Cardiac septum (tissue), 1 donor: ENCODE data around the gene CC2D2B. TPM values are rescaled to one million over a fixed set of nuclear protein-coding genes. Genes with fewer than 3 reads are reported as not detected.

Experiments
- DNase-seq: peaks from one replicate; pipeline ENCODE4 v3.0.0-alpha.2; 2020; ENCODE audit warnings: low spot score
- intact Hi-C: fragments of 100-400 bp; cut with DNase I; formaldehyde crosslinking; loops from one replicate; pipeline ENCODE4 v1.14.0; 2022
- microRNA-seq: library from miRNA; unstranded; fragments of <30 nt; microRNA quantifications from one replicate; pipeline ENCODE4 v1.2.0, GENCODE V29; 2020
- total RNA-seq: library from RNA; stranded (reverse); fragmentation: NEBNext Ultra II Directional; extraction: Animal tissue kit (Norgen Biotek cat#: 25700); gene quantifications from one replicate; pipeline ENCODE4 v1.2.1, GENCODE V29; 2021
- donor health status: DM: no; HTN: no; CAD: no.

The CC2D2B gene
- total RNA-seq, 1 donor from 2014 or later: 1.5 TPM

DNA sequence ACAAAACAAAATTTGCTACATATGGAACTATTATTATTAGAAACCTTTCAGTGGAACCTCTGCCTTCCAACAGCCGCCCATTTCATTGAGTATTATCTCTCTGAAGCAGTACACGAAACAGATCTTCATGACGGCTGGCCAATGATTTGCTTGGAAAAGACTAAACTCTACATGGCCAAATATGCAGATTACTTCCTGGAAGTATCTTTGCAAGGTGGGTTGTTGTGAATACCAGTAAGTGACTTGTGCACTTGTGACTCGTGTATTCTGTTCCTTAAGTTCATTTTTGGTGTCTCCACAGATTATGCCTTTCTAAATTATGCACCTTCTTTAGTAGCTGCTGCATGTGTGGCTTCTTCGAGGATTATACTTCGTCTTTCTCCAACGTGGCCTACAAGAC is 149.0 kb downstream of the CC2D2B start:
- intact Hi-C loops: no loop called here

DNA sequence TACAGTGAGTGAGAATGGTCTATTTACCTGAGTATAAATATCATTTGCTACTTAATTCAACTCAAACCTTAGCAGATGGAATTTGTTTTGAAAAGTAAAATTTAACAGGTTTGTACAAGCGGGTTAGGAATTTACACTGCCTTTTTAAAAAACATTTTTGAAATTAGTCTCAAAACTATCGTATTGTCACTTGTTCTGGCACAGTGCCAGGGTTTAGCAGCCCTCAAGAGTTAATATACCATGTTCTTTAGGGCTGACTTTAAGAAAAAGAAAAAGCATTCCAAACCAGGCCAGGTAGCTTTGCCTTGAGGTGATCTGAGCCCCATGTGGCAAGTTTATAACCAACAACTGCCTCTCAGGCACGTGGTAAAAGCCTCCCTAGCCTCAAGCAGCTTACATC is 153.5 kb downstream of the CC2D2B start:
- intact Hi-C loops: no loop called here
- DNase-seq: no peak

More for the DNA sequence above, 149.0 kb downstream of the CC2D2B start:
- no peak for DNase-seq

DNA sequence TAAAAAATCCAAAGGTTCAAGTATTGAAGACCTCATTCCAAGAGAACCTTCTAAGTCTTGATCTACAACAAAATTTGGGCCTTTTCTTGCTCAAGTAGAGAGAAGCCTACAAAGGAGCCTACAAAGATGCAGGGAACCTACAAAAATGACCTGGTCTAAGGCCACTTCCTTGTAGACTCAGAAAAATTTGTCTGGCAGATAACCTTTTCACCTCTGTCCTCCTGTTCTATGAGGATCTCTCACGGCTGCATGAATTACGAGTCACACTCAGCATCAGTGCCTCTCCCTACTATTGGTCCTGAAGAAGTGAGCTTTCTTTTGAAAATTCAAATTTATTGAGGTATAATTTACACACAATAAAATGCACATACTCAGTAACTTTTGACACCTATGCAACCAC is 164.9 kb downstream of the CC2D2B start:
- no peak for DNase-seq
- intact Hi-C loops: no loop called here

DNA sequence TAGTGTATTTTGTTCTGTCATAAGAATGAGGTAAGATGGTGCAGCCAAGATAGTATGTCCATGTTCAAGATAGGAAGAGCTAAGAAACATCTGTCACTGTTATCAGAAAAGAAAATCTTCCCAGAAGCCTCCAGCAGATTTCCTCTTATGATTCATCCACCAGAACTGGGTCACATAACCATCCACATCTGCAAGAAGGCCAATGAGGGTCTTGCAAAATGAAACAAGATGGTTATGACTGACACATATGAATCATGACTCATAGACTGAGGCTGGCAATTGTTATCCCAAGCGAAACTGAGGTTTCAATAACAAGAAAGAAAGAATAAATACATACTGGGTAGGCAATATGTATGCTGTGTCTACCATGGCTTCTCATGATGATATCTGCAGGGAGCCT is 165.9 kb downstream of the CC2D2B start:
- intact Hi-C loops: no loop called here
- no peak for DNase-seq

DNA sequence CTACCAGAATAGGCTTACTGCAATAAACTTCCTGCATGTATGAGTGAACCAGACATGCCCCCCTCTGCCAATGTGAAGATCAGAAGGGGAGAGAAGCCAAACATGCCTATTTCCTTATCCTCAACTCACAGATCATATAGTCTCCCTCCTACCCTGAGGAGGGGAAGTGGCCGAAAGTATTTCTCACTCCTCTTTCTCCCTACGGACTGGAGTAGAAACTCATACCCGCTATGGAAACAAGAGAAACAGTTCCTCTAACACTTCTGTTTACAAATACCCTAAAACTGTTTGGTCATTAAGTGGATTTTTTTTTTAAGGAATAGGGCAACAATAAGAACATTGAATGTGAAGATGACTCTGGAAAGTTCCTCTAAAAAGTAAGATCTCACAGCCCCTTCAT is 167.0 kb downstream of the CC2D2B start:
- intact Hi-C loops: no loop called here
- DNase-seq: no peak

DNA sequence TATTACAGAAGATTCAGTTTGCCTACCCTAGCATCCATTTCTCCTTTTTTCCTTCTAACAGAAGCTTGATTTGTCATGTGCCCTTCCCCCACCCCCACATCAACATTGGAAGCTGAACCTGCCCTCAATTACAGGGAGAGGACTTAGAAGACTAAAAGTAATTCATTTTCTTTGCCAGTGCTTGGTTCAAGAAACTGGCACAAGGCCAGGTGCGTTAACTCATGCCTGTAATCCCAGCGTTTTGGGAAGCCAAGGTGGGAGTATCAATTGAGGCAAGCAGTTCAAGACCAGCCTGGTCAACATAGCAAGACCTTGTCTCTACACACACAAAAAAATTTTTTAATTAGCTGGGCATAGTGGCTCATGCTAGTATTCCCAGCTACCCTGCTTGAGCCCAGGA is 168.2 kb downstream of the CC2D2B start:
- intact Hi-C loops: no loop called here
- no peak for DNase-seq

DNA sequence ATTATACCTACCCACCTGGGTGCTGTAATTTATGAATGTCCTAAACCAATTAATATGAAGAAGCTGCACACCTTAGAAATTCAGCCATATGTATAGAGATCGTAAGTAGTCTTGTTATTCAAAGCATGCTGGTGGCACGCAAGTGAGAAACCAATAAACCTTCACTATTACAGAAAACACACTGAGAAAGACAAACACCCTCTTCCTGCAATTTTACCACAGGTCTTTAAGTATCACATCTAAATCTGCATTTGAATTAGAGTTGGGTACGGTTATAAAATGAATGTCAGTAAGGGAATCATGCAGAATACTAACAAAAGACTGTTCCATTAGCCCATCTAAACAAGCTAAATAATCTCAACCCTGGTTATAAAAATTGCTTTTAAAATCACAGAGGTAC is 169.4 kb downstream of the CC2D2B start:
- intact Hi-C loops: no loop called here
- no peak for DNase-seq

DNA sequence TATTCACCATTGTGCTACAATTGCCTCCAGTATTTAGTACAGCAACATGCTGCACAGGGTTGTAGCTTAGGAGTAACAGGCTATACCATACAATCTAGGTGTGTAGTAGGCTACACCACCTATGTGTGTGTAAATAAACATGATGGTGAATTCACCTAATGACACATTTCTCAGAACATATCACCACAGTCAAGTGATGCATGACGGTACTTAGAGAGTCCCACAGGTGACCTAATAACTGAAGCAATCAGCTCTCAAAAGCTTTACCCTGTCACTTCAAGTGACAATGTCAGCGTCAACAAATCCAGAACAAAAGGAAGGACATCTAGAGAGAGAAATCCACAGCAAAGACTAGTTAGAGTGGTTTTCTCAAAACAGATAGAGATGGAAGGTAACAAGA is 174.4 kb downstream of the CC2D2B start:
- no peak for DNase-seq

More for the DNA sequence above, 174.4 kb downstream of the CC2D2B start:
- intact Hi-C loops: no loop called here

Small RNA genes lying within 50 kb of the gene (microRNA-seq; reads per million reads assigned to microRNA genes)
- 15.1 reads per million, percentile 30 among the genes with 10 or more reads in this experiment for gene MIR3157

Other genes starting within 250 kb of the CC2D2B start
- 12.4 TPM for gene TCTN3, start 214.0 kb upstream of the CC2D2B start, total RNA-seq
- 14.7 TPM for gene ENTPD1, start 151.8 kb upstream of the CC2D2B start, total RNA-seq
- gene CCNJ, start 135.6 kb downstream of the CC2D2B start, total RNA-seq: 3.4 TPM
- gene ZNF518A, start 222.3 kb downstream of the CC2D2B start, total RNA-seq: 12.7 TPM